NCI-H748 (cell line): ENCODE data around the gene FAM120B.
"Not testable (repeated sequence)": the region's sequence is repeated elsewhere in the genome, so short reads cannot be mapped to it uniquely, and the experiment has no call there.

ENCODE experiments used
- DNase-seq: peaks from one replicate; lab custom pipeline; 2025; ENCODE audit not compliant: unreplicated experiment; lab: John Stamatoyannopoulos, UW

Gene FAM120B

DNA sequence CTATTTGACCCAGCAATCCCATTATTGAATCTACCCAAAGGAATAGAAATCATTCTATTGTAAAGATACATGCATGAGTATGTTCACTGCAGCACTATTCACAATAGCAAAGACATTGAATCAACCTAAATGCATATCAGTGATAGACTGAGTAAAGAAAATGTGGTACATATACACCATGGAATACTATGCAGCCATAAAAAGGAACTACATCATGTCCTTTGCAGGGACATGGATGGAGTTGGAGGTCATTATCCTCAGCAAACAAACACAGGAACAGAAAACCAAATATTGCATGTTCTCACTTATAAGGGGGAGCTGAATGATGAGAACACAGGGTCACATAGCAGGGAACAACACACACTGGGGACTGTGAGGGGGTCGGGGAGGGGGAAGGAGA lies 48.6 kb downstream of the FAM120B start:
- DNase-seq: not testable (repeated sequence)

DNA sequence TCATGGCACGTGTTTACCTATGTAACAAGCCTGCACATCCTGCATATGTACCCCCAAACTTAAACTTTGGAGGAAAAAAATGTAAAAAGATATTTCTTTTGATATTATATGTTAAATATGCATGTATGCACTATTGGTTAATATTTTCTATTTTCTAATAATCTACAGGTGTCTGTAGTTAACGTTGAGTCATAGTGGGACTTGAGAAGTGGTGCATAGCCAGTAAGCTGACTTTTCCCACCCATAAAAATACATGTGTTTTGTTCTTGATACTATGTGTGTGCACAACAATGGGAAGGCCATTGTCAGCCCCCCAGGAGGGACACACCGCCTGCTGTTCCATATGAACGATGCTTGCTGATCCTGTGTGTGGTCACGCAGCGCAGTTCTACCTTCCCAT lies 49.1 kb downstream of the FAM120B start:
- no peak for DNase-seq

DNA sequence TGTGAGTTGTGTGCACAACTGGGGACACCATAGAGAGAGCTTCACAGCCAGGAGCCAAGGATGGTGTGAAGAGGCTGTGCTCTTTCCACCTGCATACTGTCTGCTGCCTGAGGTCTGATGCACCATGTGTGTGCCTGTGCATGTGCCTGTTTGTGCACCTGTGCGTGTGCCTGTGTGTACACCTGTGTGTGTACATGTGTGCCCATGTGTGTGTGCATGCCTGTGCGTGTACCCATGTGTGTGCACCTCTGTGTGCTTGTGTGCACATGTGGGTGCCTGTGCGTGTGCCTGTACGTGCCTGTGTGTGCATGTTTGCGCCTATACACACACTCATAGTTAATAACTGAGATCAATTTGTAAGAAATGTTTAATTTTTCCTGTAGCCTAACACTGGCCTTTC lies 51.3 kb downstream of the FAM120B start:
- no peak for DNase-seq

DNA sequence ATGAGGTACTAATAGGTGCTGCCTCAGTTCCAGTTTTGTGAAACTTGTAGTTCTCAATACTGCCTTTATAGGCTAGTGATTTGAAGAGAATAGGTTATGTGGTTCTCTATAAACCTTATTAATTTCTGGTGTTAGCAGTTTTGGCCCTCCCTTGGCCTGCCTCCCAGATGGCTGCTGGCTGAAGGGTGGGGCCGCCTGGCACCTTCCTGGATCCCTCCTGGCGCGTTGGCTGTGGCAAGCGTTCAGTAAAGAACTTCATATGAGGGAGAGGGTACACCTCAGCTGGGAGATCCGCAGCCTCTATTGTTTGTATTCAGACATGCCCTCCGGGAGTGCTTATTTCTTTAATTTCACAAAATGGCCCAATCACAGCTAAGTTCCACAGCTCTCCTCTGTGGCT lies 51.9 kb downstream of the FAM120B start:
- no peak for DNase-seq

DNA sequence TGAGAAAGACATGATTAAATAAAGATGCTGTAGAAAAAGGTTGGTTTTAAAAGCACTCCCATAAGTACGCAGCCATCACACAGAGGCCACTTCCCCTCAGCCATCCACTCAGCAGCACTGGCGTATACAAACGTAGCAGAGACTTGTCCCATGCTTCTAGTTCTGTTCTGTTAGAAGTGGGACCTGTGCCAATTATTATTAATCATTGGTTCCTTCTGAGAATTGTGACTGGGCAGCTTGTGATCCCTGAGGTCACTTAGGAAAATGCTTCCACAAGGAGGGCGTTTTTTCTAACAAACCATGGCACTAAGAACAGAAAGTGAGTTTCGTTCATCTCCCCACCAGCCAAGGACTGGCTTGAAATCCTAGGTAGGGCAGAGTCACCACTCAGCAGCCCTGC lies 53.9 kb downstream of the FAM120B start:
- DNase-seq: no peak

DNA sequence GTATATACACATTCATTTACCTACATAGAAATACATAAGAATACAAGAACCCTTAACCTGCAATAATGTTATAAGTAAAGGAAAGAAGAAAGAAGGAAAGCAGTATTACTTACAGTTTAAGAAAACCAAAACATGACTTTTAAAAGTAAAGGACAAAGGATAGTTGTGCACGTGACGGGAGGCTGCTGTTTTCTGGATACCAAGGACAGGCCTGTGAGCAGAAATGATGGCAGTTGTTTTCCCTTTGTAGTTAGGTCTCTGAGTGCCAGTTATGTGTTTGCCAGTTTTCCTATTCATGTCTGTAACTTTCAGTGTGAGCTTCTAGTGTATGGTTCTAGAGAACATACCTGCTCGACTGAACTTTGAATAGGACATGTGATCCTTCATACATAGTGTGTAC lies 54.8 kb downstream of the FAM120B start:
- DNase-seq: no peak

DNA sequence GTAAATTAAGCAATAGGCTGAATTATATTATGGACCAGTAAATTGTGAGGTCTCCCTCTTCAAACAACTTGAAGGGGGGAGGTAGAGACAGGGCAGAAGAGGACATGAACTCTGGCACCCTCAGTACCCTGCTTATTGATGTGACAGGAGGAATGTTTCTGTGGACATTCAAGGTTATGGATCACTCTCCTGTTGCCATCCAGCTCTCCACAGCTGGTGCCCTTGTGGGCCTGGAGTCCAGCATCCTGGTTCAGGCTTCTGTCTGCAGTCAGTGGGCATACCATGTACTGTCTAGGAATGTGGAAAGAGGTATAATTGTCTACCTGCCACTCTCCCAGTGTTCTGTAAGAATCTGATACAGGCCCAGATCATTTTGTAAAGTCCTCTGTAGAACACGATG lies 55.6 kb downstream of the FAM120B start:
- DNase-seq: no peak

DNA sequence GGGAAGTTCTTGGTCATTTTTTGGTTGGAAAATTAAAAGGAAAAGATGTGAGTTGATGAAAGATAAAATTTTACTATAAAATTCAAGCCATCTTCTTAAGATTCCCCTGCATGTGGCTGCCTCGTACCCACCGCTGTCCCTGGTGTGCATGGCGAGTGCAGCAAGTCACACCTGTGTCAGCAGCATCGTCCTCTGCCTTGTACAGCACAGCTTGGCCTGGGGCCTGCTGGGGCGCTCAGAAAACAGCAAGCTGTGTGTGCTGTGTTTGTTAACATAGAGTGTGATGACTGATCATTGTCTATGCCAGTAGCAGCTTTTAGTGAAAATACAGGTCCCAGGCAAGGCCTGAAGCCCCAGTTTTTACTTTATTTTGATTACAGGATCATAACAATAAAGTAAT lies 56.7 kb downstream of the FAM120B start:
- no peak for DNase-seq

DNA sequence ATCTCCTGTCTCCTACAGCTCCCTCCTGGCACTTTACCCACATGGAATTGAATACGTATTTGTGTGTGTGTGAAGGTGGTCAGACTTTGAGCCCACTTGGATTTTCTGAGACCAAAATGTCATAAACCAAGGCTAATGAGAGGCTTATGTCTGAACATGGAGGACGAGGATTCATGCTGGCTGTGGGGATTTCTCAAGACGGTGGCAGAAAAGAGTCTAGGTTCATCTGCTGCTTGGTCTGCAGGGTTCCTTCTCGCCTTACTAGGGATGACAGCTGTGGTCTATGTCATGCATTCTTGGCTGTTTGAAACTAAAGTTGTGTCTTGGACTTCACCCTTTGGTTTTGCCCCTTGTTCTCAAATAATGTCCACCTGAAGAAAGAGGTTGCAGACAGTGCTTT lies 58.6 kb downstream of the FAM120B start:
- no peak for DNase-seq

DNA sequence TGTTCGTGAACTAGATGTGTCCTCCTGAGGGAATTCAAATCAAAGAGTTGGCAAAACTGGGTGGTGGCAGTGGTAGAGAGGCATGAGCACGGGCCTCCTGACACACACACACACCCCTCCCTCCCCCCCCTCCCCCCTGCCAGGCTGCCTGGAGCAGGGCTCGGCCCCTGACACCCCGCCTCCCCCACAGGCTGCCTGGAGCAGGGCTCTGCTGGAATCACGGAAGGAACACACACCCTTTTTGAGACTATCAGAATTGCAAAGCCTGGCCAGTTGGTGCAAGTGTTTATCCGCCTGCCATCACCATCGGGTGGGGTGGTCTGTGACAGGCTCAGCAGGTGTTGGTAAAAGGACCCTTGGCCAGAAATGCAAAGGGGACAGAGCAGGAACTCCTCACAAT lies 59.0 kb downstream of the FAM120B start:
- no peak for DNase-seq

DNA sequence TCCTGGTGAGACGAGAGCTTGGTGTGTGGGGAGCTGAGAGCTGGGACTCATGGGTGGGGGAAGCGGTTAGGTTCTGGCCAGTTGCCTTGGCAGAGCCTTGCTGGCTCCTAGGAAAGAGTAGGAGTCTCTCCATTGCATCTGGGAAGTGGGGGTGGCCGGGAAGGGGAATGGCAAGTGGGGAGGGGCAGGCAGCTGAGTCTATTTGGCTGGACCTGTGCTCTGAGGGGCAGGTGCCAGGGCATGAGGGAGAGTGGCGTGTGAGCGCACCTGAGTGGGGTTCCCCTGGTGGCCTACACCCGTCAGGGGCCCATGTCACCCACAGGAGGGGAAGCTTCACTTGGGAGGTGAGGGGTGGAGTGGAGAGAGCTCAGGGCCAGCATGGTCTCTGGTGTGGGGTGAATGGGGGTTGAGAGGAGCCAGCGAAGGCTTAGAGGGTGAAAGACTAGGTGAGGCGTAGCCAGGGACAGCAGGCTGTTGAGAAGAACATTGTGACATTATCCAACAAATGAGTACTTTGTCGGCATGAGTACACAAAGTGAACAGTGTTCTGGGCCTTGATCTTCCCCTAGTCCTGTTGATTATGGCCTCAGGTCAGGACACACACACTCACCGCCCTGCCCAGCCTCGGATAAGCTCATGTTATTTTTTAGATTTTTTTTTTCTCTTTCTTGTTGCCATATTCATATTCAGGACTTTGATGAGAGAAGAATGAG lies 59.8 kb downstream of the FAM120B start:
- no peak for DNase-seq

DNA sequence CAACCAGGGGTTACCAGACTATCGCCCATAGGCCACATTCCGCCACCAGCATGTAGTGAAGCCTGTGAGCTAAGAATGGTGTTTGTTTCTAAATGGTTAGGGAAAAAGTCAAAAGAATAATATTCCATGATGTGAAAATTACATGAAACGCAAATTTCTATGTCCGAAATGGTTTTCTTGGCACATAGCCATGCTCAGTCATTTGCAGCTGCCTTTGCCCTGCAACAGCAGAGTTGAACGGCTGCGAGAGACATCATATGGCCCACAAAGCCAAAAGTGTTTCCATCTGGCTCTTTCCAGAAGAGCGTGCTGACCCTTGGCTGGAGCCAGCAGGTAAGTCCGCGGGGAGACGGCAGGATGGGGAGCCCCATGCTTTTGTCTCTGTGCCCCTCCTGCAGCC lies 60.7 kb downstream of the FAM120B start:
- DNase-seq: no peak

DNA sequence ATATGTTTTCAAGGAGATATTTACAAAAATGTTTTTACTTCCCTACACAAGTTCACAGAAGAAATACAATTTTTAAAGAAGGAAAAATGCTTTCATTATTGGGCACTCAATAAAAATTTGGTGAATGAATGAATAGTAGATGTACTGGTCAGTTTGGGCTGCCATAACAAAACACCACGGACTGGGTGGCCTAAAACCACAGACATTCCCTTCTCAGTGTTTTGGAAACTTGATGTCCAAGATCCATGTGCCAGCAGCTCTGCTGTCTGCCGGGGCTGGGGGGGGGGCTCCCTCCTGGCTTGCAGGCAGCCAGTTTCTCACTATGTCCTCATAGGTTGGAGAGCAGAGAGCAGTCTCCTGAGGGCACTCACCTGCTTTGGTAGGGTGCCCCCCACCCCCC lies 62.0 kb downstream of the FAM120B start:
- no peak for DNase-seq

DNA sequence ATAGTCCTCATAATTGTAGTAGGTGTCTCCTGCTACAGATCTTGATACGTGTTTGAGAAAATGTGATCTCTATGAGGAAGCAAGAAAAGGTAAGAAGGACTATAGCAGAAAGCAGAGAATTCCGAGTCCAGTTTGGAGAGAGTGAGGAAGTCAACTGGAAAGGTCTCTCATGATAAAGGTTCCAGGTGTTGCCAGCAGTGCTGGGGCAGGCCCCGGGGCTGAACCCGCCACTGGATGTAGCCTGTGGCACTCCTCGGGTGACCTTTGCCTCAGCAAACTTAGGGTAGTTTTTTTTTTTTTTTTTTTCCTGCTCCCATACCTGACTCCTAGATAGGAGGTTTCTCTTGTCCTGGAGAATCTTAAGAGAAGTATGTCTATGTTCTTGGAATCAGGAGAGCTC lies 62.8 kb downstream of the FAM120B start:
- no peak for DNase-seq

DNA sequence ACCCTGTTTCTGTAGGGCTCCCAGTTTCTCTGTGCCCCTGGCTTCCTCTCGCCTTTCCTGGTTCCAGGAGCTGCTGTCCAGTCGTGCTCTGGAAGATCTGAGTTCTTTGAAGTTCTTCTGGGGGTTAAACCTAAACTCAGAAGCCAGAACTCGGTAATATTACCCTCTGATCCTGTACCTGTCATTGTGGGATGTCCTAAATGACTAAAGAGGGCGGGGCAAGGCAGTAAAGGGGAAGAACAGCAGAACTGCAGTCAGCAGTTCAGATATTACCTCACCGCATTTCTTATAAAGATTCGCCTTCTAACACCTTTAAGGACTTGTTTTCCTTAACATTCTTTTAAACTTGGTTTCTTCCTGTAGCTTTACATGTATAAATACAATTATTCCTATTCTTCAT lies 63.9 kb downstream of the FAM120B start:
- no peak for DNase-seq

DNA sequence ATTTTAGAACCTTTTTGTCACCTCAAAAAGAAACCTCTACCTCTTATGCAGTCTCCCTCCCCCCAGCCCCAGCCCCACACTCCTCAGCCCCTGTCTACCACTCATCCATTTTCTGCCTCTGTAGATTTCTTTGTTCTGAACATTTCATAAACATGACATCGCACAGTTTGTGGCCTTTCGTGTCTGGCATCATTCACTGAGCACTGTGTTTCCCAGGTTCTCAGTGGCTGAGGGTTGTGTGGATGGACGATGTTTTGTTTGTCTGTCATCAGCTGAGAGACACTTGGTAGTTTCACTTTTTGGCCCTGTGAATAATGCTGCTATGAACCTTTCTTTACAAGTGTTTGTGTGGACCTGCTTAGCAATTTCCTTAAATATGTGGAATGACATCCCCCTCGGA lies 64.5 kb downstream of the FAM120B start:
- DNase-seq: no peak

DNA sequence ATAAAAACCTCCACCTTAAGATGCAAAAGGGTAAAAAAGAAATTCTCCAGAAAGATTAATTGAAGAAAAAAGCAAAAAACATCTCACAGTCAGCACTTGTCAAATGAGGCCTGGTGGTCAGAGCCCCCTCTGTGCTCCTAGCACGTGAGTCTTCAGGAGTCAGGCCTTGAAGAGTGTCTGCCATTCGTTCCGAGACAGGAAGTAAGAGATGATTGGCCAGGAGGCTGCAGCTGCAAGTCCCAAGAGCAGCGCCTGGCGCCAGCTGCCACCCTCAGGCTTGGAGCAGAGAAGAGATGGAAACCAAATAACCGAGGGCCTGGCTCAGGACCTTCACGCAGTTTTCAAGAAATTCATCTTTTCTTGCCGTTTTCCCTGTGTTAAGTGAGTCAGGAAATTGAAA lies 65.0 kb downstream of the FAM120B start:
- peak; percentile 11 for DNase-seq

DNA sequence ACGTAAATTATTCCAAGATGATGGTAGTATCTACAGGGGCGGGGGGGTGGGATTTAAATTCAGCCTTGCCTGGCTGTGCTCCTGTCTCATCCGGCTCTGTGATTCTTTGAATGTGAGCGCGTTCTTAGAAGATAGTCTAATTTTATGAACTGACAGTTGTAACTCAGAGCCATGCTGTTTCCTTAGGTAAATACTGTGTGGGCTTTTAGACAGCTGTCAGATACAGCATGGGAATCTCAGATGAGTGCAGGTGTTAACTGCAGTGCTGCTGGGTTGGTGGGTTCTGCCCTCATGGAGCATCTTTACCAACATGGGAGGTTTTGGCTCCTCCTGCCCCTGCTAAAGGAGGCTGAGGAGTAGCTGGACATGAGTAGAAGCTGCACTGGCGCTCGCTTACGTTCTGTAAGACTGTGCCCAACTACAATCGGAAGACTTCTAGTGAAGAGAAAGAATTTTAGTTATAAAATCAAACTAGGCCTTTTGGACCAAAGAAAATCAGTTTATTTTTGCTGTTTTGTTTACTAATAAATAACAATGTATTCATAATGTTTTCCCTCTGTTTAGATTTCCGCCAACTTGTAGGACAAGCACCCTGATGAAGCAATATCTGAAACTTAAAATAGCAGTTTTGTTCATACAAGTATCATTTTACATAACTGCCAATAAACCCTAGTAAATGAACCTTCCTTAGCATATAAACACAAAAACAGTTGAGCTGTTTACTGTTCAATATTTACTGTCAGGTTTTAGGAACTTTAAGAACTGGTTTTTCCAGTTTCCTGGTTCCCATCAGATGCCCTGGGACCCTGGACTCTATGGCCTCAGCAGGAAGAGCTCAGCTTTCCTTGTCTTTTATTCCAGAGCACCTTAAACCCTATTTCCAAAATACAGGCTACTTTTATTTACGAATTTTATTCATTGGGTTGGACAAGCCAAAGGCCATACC lies 66.1 kb downstream of the FAM120B start:
- DNase-seq: peak; percentile 54

DNA sequence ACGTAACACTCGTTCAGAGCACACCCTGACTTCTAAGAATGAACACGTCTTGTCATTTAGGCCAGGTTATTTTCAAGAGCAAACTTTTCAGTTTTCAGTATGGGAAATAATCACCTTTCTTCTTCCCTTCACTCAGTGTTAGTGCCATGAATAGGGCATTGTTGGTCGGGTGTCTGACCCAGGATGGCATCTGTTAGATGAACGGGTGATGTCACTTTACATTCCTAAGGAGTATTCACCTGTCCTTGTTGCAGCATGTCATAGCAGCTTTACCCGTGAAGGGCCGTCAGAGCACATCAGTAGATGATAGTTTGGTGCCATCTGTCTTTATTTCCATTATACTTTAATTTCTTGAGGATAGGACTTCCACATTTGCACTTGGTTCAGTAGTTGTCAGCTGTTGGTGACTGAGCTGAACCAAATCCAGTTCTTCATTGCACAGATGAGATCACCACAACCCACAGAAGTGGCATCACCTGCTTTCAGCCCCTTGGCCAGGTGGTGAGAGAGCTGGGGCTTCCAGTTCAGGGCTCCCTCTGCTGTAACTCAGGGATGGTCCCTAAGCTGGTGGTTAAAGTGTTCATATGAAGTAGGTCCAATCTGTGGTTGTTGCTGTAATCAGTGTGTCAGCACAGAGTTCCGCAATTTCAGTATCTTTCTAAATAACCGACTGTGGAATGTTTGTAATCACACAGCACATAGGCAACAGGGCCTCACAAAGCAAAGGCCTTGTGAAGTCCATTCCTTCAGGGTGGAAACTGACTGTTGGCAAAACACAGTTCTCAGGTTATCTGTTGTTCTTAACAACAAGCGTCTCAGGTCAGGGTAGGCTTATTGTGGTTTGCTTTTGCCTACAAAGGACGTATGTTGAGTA lies 68.2 kb downstream of the FAM120B start:
- DNase-seq: no peak

DNA sequence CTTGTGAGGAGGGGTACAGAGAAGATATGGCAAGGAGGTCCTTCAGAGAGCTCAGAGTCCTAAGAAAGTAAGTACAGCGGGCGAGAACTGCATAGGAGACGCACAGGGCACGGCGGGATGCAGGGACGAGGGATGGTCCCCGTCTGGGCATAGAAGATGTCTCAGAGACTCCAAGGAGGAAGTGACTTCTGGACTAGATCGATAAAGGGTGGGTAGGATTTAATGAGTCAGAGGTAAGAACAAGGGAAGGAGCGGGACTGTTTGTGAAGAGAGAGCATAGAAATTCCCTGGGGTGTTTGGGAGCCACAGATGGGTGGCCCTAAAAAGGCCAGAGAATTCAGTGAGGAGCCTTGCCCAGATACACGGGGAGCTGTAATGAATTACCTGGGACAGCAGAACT lies 69.1 kb downstream of the FAM120B start:
- no peak for DNase-seq

DNA sequence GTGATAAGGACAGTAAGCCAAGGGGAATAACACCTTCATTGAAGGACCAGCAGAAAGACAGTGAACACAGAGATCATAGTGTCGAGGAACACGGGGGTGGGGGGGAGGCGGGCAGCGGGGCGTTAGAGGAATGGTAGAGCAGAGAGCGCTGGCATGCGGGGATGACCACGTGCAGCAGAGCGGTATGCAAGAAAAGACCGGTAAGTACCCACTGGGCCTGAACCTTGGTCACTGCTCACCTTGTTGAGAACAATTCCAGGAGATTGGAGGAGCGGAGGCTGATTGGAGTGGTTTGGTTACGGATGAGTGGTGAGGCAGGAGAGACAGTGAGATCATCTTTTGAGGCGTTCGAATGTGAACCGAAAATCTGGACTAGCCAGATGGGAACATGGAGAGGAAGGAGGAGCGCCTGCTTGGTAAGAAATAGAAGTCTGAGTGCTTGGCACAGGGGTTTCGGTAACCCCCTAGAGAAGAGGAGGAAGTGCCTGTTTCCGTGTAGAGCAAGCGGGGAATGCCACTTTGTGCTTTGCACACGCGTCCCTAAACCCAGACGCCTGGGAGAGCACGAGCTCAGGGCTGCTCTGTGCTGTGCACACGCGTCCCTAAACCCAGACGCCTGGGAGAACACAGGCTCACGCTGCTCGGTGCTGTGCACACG lies 70.0 kb downstream of the FAM120B start:
- no peak for DNase-seq
